ENCODE results near the gene TMC7. TPM values are rescaled to one million over a fixed set of nuclear protein-coding genes. Genes with fewer than 3 reads are reported as not detected.

The TMC7 gene
- total and polyA plus RNA-seq, 2 of the 13 experiments (the other 11 are each of a cell fraction or from before 2014, with no cell fraction given), result 1.2 to 5.1 TPM

DNA sequence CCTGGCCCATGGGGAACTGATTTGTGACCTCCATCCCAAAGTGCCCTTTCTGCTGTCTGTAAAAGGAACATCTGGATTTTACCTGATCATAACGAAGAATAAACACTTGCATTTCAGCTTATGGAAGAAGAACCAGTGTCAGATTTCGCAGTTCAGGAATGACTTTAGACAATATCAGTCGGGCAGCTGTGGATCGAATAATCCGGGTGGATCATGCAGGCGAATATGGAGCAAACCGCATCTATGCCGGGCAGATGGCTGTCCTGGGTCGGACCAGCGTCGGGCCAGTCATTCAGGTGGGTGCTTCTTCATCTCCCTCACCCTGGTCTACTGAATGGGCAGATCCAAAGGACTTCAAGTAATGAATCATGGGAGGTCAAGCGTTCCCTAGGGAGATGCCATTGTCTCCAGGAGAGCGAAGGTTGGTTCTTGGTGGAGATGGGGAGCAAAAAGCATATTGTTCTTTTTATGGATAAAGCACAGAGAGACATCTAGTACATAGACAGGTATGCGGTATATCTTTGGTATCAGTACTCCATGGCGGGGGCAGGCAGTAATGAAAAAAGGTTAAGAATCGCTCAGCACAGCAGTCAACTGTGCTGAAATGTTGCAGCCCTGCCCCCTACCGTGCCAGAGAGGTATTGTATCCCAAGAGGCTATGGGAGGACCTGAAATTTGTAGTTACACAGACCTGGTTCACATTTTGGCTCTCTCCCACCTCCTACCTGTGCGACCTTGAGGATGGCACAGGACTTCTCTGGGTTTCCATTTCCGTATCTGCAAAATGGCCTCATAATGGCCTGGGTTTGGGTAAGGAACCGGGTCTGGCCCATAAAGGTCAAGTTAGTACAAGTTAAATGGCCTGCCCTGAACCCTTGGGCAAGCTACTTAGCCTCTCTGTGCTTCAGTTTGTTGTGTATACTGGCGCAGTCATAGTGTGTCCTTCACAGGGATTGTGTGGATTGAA is 88.4 kb downstream of the TMC7 start (continued):
- TF ChIP-seq REPIN1 (CRISPR knock-in tag; IDR thresholded peaks at IDR 0.05; ENCODE audit: borderline replicate concordance, low read depth) (peak; percentile 61), ZFX (CRISPR knock-in tag; IDR thresholded peaks at IDR 0.05; ENCODE audit: low read depth) (peak; percentile 23; the same call in 1 of the 2 replicates), ZNF24 (IDR thresholded peaks at IDR 0.05) (no peak), ZBTB38 (CRISPR knock-in tag; IDR thresholded peaks at IDR 0.05) (peak; percentile 7; the same call in 1 of the 2 replicates), SRY (CRISPR knock-in tag; IDR thresholded peaks at IDR 0.05) (peak; percentile 45; the same call in 1 of the 2 replicates), ZNF674 (CRISPR knock-in tag; IDR thresholded peaks at IDR 0.05; ENCODE audit: low read depth) (no peak), CENPX (CRISPR knock-in tag; IDR thresholded peaks at IDR 0.05) (no peak), CAMTA2 (CRISPR knock-in tag; IDR thresholded peaks at IDR 0.05; ENCODE audit: borderline replicate concordance) (no peak), FOSL2 (CRISPR knock-in tag; IDR thresholded peaks at IDR 0.05) (peak; percentile 48; the same call in 1 of the 2 replicates), ZNF589 (CRISPR knock-in tag; conservative IDR thresholded peaks at IDR 0.05) (no peak), MAFK (conservative IDR thresholded peaks at IDR 0.05 in 1 of 2, IDR thresholded peaks at IDR 0.05 in 1 of 2; ENCODE audit: low read length in 2 of 2) (no peak), ATF1 (CRISPR knock-in tag; IDR thresholded peaks at IDR 0.05) (no peak), NFIB (CRISPR knock-in tag; IDR thresholded peaks at IDR 0.05; ENCODE audit: borderline replicate concordance) (no peak), ZNF501 (CRISPR knock-in tag; IDR thresholded peaks at IDR 0.05) (no peak), MTA1 (CRISPR knock-in tag; IDR thresholded peaks at IDR 0.05; ENCODE audit: borderline replicate concordance) (no peak), ZNF552 (CRISPR knock-in tag; IDR thresholded peaks at IDR 0.05; ENCODE audit: borderline replicate concordance) (no peak)
- TF ChIP-seq, protein P1, sequence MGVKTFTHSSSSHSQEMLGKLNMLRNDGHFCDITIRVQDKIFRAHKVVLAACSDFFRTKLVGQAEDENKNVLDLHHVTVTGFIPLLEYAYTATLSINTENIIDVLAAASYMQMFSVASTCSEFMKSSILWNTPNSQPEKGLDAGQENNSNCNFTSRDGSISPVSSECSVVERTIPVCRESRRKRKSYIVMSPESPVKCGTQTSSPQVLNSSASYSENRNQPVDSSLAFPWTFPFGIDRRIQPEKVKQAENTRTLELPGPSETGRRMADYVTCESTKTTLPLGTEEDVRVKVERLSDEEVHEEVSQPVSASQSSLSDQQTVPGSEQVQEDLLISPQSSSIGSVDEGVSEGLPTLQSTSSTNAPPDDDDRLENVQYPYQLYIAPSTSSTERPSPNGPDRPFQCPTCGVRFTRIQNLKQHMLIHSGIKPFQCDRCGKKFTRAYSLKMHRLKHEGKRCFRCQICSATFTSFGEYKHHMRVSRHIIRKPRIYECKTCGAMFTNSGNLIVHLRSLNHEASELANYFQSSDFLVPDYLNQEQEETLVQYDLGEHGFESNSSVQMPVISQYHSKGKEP (CRISPR knock-in tag; IDR thresholded peaks at IDR 0.05), result no peak
- TF ChIP-seq, protein P2, sequence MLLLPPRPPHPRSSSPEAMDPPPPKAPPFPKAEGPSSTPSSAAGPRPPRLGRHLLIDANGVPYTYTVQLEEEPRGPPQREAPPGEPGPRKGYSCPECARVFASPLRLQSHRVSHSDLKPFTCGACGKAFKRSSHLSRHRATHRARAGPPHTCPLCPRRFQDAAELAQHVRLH (CRISPR knock-in tag; IDR thresholded peaks at IDR 0.05; ENCODE audit: borderline replicate concordance, low read depth), result peak; percentile 60; the same call in 1 of the 2 replicates
- TF ChIP-seq, protein P3, sequence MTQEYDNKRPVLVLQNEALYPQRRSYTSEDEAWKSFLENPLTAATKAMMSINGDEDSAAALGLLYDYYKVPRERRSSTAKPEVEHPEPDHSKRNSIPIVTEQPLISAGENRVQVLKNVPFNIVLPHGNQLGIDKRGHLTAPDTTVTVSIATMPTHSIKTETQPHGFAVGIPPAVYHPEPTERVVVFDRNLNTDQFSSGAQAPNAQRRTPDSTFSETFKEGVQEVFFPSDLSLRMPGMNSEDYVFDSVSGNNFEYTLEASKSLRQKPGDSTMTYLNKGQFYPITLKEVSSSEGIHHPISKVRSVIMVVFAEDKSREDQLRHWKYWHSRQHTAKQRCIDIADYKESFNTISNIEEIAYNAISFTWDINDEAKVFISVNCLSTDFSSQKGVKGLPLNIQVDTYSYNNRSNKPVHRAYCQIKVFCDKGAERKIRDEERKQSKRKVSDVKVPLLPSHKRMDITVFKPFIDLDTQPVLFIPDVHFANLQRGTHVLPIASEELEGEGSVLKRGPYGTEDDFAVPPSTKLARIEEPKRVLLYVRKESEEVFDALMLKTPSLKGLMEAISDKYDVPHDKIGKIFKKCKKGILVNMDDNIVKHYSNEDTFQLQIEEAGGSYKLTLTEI (CRISPR knock-in tag; conservative IDR thresholded peaks at IDR 0.05), result no peak
- TF ChIP-seq, protein P4, sequence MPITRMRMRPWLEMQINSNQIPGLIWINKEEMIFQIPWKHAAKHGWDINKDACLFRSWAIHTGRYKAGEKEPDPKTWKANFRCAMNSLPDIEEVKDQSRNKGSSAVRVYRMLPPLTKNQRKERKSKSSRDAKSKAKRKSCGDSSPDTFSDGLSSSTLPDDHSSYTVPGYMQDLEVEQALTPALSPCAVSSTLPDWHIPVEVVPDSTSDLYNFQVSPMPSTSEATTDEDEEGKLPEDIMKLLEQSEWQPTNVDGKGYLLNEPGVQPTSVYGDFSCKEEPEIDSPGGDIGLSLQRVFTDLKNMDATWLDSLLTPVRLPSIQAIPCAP (CRISPR knock-in tag; IDR thresholded peaks at IDR 0.05; ENCODE audit: low read depth), result no peak
- TF ChIP-seq, protein P5, sequence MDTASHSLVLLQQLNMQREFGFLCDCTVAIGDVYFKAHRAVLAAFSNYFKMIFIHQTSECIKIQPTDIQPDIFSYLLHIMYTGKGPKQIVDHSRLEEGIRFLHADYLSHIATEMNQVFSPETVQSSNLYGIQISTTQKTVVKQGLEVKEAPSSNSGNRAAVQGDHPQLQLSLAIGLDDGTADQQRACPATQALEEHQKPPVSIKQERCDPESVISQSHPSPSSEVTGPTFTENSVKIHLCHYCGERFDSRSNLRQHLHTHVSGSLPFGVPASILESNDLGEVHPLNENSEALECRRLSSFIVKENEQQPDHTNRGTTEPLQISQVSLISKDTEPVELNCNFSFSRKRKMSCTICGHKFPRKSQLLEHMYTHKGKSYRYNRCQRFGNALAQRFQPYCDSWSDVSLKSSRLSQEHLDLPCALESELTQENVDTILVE (CRISPR knock-in tag; IDR thresholded peaks at IDR 0.05), result no peak
- TF ChIP-seq, protein P6, sequence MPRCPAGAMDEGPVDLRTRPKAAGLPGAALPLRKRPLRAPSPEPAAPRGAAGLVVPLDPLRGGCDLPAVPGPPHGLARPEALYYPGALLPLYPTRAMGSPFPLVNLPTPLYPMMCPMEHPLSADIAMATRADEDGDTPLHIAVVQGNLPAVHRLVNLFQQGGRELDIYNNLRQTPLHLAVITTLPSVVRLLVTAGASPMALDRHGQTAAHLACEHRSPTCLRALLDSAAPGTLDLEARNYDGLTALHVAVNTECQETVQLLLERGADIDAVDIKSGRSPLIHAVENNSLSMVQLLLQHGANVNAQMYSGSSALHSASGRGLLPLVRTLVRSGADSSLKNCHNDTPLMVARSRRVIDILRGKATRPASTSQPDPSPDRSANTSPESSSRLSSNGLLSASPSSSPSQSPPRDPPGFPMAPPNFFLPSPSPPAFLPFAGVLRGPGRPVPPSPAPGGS (CRISPR knock-in tag; IDR thresholded peaks at IDR 0.05), result no peak
